ENCODE measurements around the gene SARNP. TPM values are rescaled to one million over a fixed set of nuclear protein-coding genes. Genes with fewer than 3 reads are reported as not detected.
"Not testable (repeated sequence)": the region's sequence is repeated elsewhere in the genome, so short reads cannot be mapped to it uniquely, and the experiment has no call there.

Gene SARNP
- total and polyA plus RNA-seq, 7 donors: 38.3 to 98.0 (median 52.6) TPM

GRCh38 chr12:55840581-55841351, 23.2 kb upstream of the SARNP start:
- H3K27ac ChIP-seq: no peak overlapping the region
- H3K9me3 ChIP-seq: no peaks in the 10 kb centered on the region
- DNase-seq: no peak
- no peak for TF ChIP-seq CTCF (IDR thresholded peaks at IDR 0.05)
- intact Hi-C loops (cut with DNase I): no loop called here
- ATAC-seq: no peak
- H3K36me3 ChIP-seq (ENCODE audit: insufficient read depth in 1 of 2, low read depth in 1 of 2): no peaks in the 10 kb centered on the region
- H3K27me3 ChIP-seq (ENCODE audit: insufficient read depth in 3 of 3, low read length in 2 of 3): peaks cover 0 to 10% (median 3%) of the 10 kb centered on the region in 3 donors
- no peak overlapping the region for H3K4me3 ChIP-seq
- WGBS, 3 donors: 82 to 90% (median 86%) methylated on average over 10 to 11 of the region's 11 CpGs
- H3K4me1 ChIP-seq: no peaks in the 10 kb centered on the region

- ATAC-seq (no peak), DNase-seq (no peak)
- WGBS, 3 donors: 72 to 80% (median 76%) methylated on average over 11 of the region's 11 CpGs
- Histone ChIP-seq H3K27ac (no peak overlapping the region), H3K36me3 (ENCODE audit: insufficient read depth in 1 of 2, low read depth in 1 of 2) (no peaks in the 10 kb centered on the region), H3K9me3 (no peaks in the 10 kb centered on the region), H3K4me3 (no peak overlapping the region), H3K4me1 (no peaks in the 10 kb centered on the region), H3K27me3 (ENCODE audit: insufficient read depth in 3 of 3, low read length in 2 of 3) (peaks cover 0 to 10% (median 3%) of the 10 kb centered on the region in 3 donors)
- TF ChIP-seq CTCF (IDR thresholded peaks at IDR 0.05): no peak
- intact Hi-C loops (cut with DNase I): loop anchor here in 1 of 2 donors (10.0 kb wide), 1 partner anchor 195 kb away; no protein-coding TSS in a partner anchor
Observed at GRCh38 chr12:55839345-55840140, 22.0 kb upstream of the SARNP start.

- intact Hi-C loops (cut with DNase I): loop anchor here in 1 of 2 donors (10.0 kb wide), 1 partner anchor 194 kb away; no protein-coding TSS in a partner anchor
- 74 to 84% (median 81%) methylated on average over 3 of the region's 3 CpGs for WGBS, 3 donors
- no peak overlapping the region for H3K4me3 ChIP-seq
- TF ChIP-seq CTCF (IDR thresholded peaks at IDR 0.05): no peak
- H3K27me3 ChIP-seq (ENCODE audit: insufficient read depth in 3 of 3, low read length in 2 of 3): peaks cover 0 to 7% (median 3%) of the 10 kb centered on the region in 3 donors
- no peak for ATAC-seq
- H3K9me3 ChIP-seq: no peaks in the 10 kb centered on the region
- no peaks in the 10 kb centered on the region for H3K4me1 ChIP-seq
- H3K36me3 ChIP-seq (ENCODE audit: insufficient read depth in 1 of 2, low read depth in 1 of 2): no peaks in the 10 kb centered on the region
- H3K27ac ChIP-seq: no peak overlapping the region
- DNase-seq: no peak
Observed at GRCh38 chr12:55838361-55838760, 20.8 kb upstream of the SARNP start.

- WGBS, 3 donors: 67 to 95% (median 72%) methylated on average over 5 to 6 of the region's 6 CpGs
- H3K27ac ChIP-seq; H3K36me3 ChIP-seq (ENCODE audit: insufficient read depth in 1 of 2, low read depth in 1 of 2); H3K4me3 ChIP-seq; H3K9me3 ChIP-seq; H3K4me1 ChIP-seq; H3K27me3 ChIP-seq (ENCODE audit: insufficient read depth in 3 of 3, low read length in 2 of 3); ATAC-seq; DNase-seq: not testable (repeated sequence)
- intact Hi-C loops (cut with DNase I): loop anchor here (5.0 to 10.0 kb wide), 2 partner anchors 93 to 190 kb away; partner anchors contain the start of gene PYM1 (in 1 of the 2)
Observed at GRCh38 chr12:55834400-55834799, 16.9 kb upstream of the SARNP start.

GRCh38 chr12:55833056-55833455, 15.5 kb upstream of the SARNP start:
- no peaks in the 10 kb centered on the region for H3K9me3 ChIP-seq
- H3K27ac ChIP-seq: no peak overlapping the region
- TF ChIP-seq CTCF (IDR thresholded peaks at IDR 0.05): no peak
- intact Hi-C loops (cut with DNase I): loop anchor here (5.0 to 10.0 kb wide), 2 partner anchors 94 to 188 kb away; partner anchors contain the start of gene PYM1 (in 1 of the 2)
- no peak overlapping the region for H3K4me3 ChIP-seq
- no peaks in the 10 kb centered on the region for H3K4me1 ChIP-seq
- no peaks in the 10 kb centered on the region for H3K36me3 ChIP-seq (ENCODE audit: insufficient read depth in 1 of 2, low read depth in 1 of 2)
- 93 to 98% (median 93%) methylated on average over 10 of the region's 10 CpGs for WGBS, 3 donors
- peaks cover 0 to 3% (median under 1%) of the 10 kb centered on the region in 3 donors for H3K27me3 ChIP-seq (ENCODE audit: insufficient read depth in 3 of 3, low read length in 2 of 3)
- DNase-seq (no peak), ATAC-seq (no peak)

Measured in psoas muscle (tissue), 8 donors.